Spinal cord (tissue), 4 donors: ENCODE results near the gene NETO2. TPM values are rescaled to one million over a fixed set of nuclear protein-coding genes. Genes with fewer than 3 reads are reported as not detected.

Experiments
- polyA plus RNA-seq, 2 donors: library from polyadenylated mRNA; unstranded; fragments of 120-200 nt; gene quantifications; one replicate each; pipeline ENCODE4 v1.2.1, GENCODE V29; 2013; ENCODE audit not compliant: insufficient read length in 2 of 2
- total RNA-seq, 2 donors: library from RNA; depleted of rRNA in 1 of 2; stranded (reverse); fragments of 120-200 nt in 1 of 2; fragments of >200 nt in 1 of 2; gene quantifications; one replicate each; pipeline versions ENCODE4 v1.2.3 to v1.2.4, GENCODE V29; 2013 to 2014

NETO2 gene
- total and polyA plus RNA-seq, 4 donors, result 24.7 to 56.2 (median 48.2) TPM

Other genes starting within 250 kb of the NETO2 start
- 10 to 100 TPM; 80.2 to 85.1 TPM for gene DNAJA2, start 170.3 kb downstream of the NETO2 start, total RNA-seq
- 100 to 1,000 TPM in 1 of 2 donors, 10 to 100 TPM in 1; 90.0 to 102 TPM for gene DNAJA2, start 170.3 kb downstream of the NETO2 start, polyA plus RNA-seq